Non-pigmented ciliary epithelial cell (primary cell): Measurements from ENCODE around the gene GDPD5.

Experiments
- DNase-seq: peaks from one replicate; pipeline ENCODE4 v3.0.0-alpha.2; 2010; ENCODE audit warnings: low read depth

Gene GDPD5

GRCh38 chr11:75445315-75445953 is 80.3 kb downstream of the GDPD5 start:
- DNase-seq = no peak

GRCh38 chr11:75443043-75443442 is 82.7 kb downstream of the GDPD5 start:
- no peak for DNase-seq

- no peak for DNase-seq
Observed at GRCh38 chr11:75442161-75442885, 83.4 kb downstream of the GDPD5 start.

- no peak for DNase-seq
Observed at GRCh38 chr11:75441804-75442132, 84.0 kb downstream of the GDPD5 start.

- DNase-seq = no peak
Observed at GRCh38 chr11:75440960-75441803, 84.6 kb downstream of the GDPD5 start.

- no peak for DNase-seq
Observed at GRCh38 chr11:75439495-75440120, 86.1 kb downstream of the GDPD5 start.

GRCh38 chr11:75439026-75439425 is 86.7 kb downstream of the GDPD5 start:
- no peak for DNase-seq

- no peak for DNase-seq
Observed at GRCh38 chr11:75437966-75438659, 87.6 kb downstream of the GDPD5 start.

GRCh38 chr11:75436806-75437205 is 88.9 kb downstream of the GDPD5 start:
- DNase-seq = no peak

GRCh38 chr11:75435571-75435925 is 90.2 kb downstream of the GDPD5 start:
- DNase-seq = no peak

- DNase-seq = no peak
Observed at GRCh38 chr11:75434886-75435570, 90.7 kb downstream of the GDPD5 start.

- DNase-seq = no peak
Observed at GRCh38 chr11:75434051-75434450, 91.7 kb downstream of the GDPD5 start.

- DNase-seq = no peak
Observed at GRCh38 chr11:75433443-75433842, 92.3 kb downstream of the GDPD5 start.

- DNase-seq = no peak
Observed at GRCh38 chr11:75432911-75433321, 92.8 kb downstream of the GDPD5 start, which contains the start of gene KLHL35. Gene KLHL35 (minus strand): TSS chr11:75433203. CDS start chr11:75430629, 2,574 bp downstream.

GRCh38 chr11:75431533-75432525 is 93.9 kb downstream of the GDPD5 start:
- DNase-seq = no peak

GRCh38 chr11:75430714-75431532 is 94.8 kb downstream of the GDPD5 start:
- DNase-seq = no peak

GRCh38 chr11:75429902-75430713 is 95.6 kb downstream of the GDPD5 start:
- DNase-seq = no peak

- DNase-seq = no peak
Observed at GRCh38 chr11:75429641-75429901, 96.2 kb downstream of the GDPD5 start.
